DOHH2 (cell line): ENCODE results near the gene FARS2.

Experiments
- CTCF ChIP-seq: fragments of 200-600 bp; sonication (generic); IDR thresholded peaks from one replicate; pipeline ENCODE4 v1.5.1; 2014; ENCODE audit warnings: antibody characterized with exemption, mild to moderate bottlenecking, low read depth, low read length; ENCODE audit not compliant: poor library complexity, severe bottlenecking
- EZH2phosphoT487 ChIP-seq: fragments of 200-600 bp; sonication (generic); IDR thresholded peaks from 2 replicates; pipeline ENCODE4 v1.6.1; 2017; ENCODE audit warnings: borderline replicate concordance, mild to moderate bottlenecking, antibody characterized with exemption, low read length, moderate library complexity, mixed read lengths

DNA sequence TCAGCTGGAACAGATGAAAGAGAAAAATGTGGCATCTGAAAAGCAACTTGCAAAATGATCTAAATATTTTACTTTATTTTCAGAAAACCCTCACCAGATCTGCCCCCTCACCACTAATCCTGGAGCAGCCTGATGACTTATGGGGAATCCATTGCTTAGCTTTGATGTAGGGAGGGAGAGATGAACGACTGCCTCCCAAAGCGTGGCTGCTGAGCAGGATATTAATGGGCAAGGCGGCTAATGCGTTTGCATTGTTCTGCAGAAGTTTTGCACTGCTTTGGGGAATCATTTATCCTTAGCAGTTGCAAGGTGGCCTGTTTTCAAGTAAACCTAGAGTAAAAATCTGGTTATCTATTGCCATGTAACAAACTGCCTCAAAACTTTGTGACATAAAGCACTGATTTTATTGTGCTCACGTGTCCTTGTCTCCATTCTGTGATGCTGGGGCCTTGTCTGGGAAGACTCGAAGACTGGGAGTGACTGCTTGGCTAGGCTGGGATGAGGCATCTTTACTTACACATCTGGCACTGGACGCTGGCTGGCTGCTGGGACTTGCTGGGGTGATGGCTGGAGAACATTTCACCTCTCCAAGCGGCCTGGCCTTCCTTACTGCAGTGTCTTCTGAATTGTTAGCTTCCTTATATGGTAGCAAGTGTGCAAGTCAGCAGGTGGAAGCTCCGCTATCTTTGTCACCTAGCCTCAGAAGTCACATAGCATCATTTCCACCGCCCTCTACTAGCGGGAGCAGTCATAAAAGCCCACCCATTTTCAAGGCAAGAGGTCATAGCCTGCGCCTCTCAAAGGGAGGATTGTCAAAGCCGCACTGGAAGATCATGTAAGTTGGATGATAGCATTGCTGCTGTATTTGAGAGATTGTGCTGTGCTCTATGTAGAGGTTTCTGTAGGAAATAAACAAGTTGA is 432.2 kb downstream of the FARS2 start:
- TF ChIP-seq CTCF (no peak), EZH2phosphoT487 (no peak)
